Fibroblast of lung (primary cell): Measurements from ENCODE around the gene ZMAT2. TPM values are rescaled to one million over a fixed set of nuclear protein-coding genes. Genes with fewer than 3 reads are reported as not detected.
"Not testable (repeated sequence)": the region's sequence is repeated elsewhere in the genome, so short reads cannot be mapped to it uniquely, and the experiment has no call there.

ENCODE experiments used
- DNase-seq, 2 donors: peaks; one replicate each; pipeline versions ENCODE4 v3.0.0 to v3.0.0-alpha.2; 2010; ENCODE audit warnings: low read depth in 2 of 2
- H2AFZ ChIP-seq: 2 replicates; pipeline ENCODE4 v1.5.1; 2012; ENCODE audit warnings: low read length, control low read depth, inconsistent platforms
- H3K27ac ChIP-seq: 2 replicates; pipeline ENCODE4 v1.5.1; 2011; ENCODE audit warnings: low read length, control low read depth; ENCODE audit not compliant: insufficient read depth
- H3K27me3 ChIP-seq: 2 replicates; pipeline ENCODE4 v1.5.1; 2011; ENCODE audit warnings: mild to moderate bottlenecking, low read length; ENCODE audit not compliant: control insufficient read depth, insufficient read depth
- H3K36me3 ChIP-seq: 2 replicates; pipeline ENCODE4 v1.5.1; 2011; ENCODE audit warnings: low read length; ENCODE audit not compliant: control insufficient read depth, insufficient read depth
- H3K4me1 ChIP-seq: 2 replicates; pipeline ENCODE4 v1.5.1; 2011; ENCODE audit warnings: low read length; ENCODE audit not compliant: control insufficient read depth, insufficient read depth; ENCODE audit errors: extremely low read depth
- H3K4me2 ChIP-seq: 2 replicates; pipeline ENCODE4 v1.5.1; 2011; ENCODE audit warnings: low read length, control low read depth; ENCODE audit not compliant: insufficient read depth; ENCODE audit errors: extremely low read depth
- H3K4me3 ChIP-seq, 4 experiments: fragments of 200-600 bp in 1 of 4; sonication (generic) in 1 of 4; replicated peaks in 1 of 4; 2 replicates each; pipeline ENCODE4 v1.5.1; 2011 to 2016; ENCODE audit warnings: low read length in 4 of 4, low read depth in 3 of 4, mild to moderate bottlenecking in 3 of 4, control low read depth in 2 of 4, inconsistent platforms in 1 of 4, mixed read lengths in 1 of 4; ENCODE audit not compliant: insufficient read depth in 1 of 4; ENCODE audit errors: control extremely low read depth in 1 of 4
- H3K79me2 ChIP-seq: 2 replicates; pipeline ENCODE4 v1.5.1; 2012; ENCODE audit warnings: mild to moderate bottlenecking, low read length, inconsistent platforms; ENCODE audit not compliant: control insufficient read depth, insufficient read depth
- H3K9ac ChIP-seq: 2 replicates; pipeline ENCODE4 v1.5.1; 2011; ENCODE audit warnings: mild to moderate bottlenecking, low read length, control low read depth; ENCODE audit not compliant: insufficient read depth
- H3K9me3 ChIP-seq: 2 replicates; pipeline ENCODE4 v1.5.1; 2012; ENCODE audit warnings: low read depth, low read length; ENCODE audit not compliant: control insufficient read depth, insufficient read depth
- H4K20me1 ChIP-seq: 2 replicates; pipeline ENCODE4 v1.5.1; 2011; ENCODE audit warnings: low read length; ENCODE audit not compliant: control insufficient read depth, insufficient read depth; ENCODE audit errors: extremely low read depth
- EZH2 ChIP-seq: IDR thresholded peaks from 2 replicates; pipeline ENCODE4 v1.5.1; 2012; ENCODE audit warnings: low read length, control low read depth, mild to moderate bottlenecking; ENCODE audit errors: missing control alignments
- polyA plus RNA-seq, 2 donors: library from polyadenylated mRNA; depleted of rRNA in 1 of 2; stranded (reverse) in 1 of 2; unstranded in 1 of 2; fragments of >200 nt; gene quantifications; 2 replicates each; pipeline ENCODE4 v1.2.1, GENCODE V29; 2011 to 2012; ENCODE audit warnings: missing spikeins in 1 of 2
- total RNA-seq: library from RNA; depleted of rRNA; stranded (reverse); fragments of >200 nt; gene quantifications from 2 replicates; pipeline ENCODE4 v1.2.1, GENCODE V29; 2014
- TF ChIP-seq, protein P1 (sequence below), 2 donors: IDR thresholded peaks in 1 of 2; conservative IDR thresholded peaks in 1 of 2; 1 replicate in 1 of 2; 2 replicates in 1 of 2; pipeline ENCODE4 v1.5.1; 2011 to 2012; ENCODE audit warnings: low read length in 2 of 2, control low read depth in 1 of 2, inconsistent platforms in 1 of 2, low read depth in 1 of 2, mild to moderate bottlenecking in 1 of 2

Gene ZMAT2
- total and polyA plus RNA-seq, 2 donors (not counting 1 experiment from before 2014, with no cell fraction given), result 69.4 to 85.6 TPM

DNA sequence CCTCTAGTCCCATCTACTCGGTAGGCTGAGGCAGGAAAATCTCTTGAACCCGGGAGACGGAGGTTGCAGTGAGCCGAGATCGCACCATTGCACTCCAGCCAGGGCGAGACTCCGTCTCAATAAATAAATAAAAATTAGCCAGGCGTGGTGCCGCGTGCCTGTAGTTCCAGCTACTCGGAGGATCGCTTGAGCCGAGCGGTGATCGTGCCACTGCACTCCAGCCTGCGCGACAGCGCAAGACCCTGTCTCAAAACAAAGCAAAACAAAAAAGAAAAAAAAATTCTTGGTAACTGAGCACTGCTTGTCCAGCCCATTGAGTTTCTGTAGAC, 36.3 kb upstream of the ZMAT2 start:
- peaks cover 30% of the 10 kb centered on the region for H3K79me2 ChIP-seq
- no peaks in the 10 kb centered on the region for H3K27me3 ChIP-seq
- peak overlapping the region; percentile 96 for H3K27ac ChIP-seq
- no peaks in the 10 kb centered on the region for H4K20me1 ChIP-seq
- H3K4me2 ChIP-seq, result peak overlapping the region; percentile 100
- no peaks in the 10 kb centered on the region for H3K4me1 ChIP-seq
- DNase-seq, result no peak
- no peaks in the 10 kb centered on the region for H3K9me3 ChIP-seq
- peak overlapping the region; percentile 100 for H2AFZ ChIP-seq
- H3K9ac ChIP-seq, result peak overlapping the region; percentile 85
- TF ChIP-seq, protein P1, sequence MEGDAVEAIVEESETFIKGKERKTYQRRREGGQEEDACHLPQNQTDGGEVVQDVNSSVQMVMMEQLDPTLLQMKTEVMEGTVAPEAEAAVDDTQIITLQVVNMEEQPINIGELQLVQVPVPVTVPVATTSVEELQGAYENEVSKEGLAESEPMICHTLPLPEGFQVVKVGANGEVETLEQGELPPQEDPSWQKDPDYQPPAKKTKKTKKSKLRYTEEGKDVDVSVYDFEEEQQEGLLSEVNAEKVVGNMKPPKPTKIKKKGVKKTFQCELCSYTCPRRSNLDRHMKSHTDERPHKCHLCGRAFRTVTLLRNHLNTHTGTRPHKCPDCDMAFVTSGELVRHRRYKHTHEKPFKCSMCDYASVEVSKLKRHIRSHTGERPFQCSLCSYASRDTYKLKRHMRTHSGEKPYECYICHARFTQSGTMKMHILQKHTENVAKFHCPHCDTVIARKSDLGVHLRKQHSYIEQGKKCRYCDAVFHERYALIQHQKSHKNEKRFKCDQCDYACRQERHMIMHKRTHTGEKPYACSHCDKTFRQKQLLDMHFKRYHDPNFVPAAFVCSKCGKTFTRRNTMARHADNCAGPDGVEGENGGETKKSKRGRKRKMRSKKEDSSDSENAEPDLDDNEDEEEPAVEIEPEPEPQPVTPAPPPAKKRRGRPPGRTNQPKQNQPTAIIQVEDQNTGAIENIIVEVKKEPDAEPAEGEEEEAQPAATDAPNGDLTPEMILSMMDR (conservative IDR thresholded peaks at IDR 0.05 in 1 of 2, IDR thresholded peaks at IDR 0.05 in 1 of 2; ENCODE audit: low read depth in 1 of 2, low read length in 2 of 2), result no peak
- no peak for TF ChIP-seq EZH2
- peaks cover 23% of the 10 kb centered on the region for H3K36me3 ChIP-seq
- peak overlapping the region; percentile 97 to 98 (median 98) for H3K4me3 ChIP-seq

GRCh38 chr5:140664359-140665119, 35.7 kb upstream of the ZMAT2 start, which contains the start of gene WDR55:
Gene WDR55 (plus strand): TSS chr5:140664904. CDS start chr5:140664913, 9 bp downstream.
- no peak for TF ChIP-seq EZH2
- TF ChIP-seq, protein P1 (conservative IDR thresholded peaks at IDR 0.05 in 1 of 2, IDR thresholded peaks at IDR 0.05 in 1 of 2; ENCODE audit: low read depth in 1 of 2, low read length in 2 of 2), result no peak
- Histone ChIP-seq H3K27me3 (no peaks in the 10 kb centered on the region), H3K4me3 (peak within 1 kb of the TSS; percentile 97 to 98 (median 98)), H3K36me3 (peaks cover 24% of the 10 kb centered on the region), H3K9me3 (no peaks in the 10 kb centered on the region), H3K27ac (peak within 1 kb of the TSS; percentile 96), H3K79me2 (peaks cover 30% of the 10 kb centered on the region), H4K20me1 (no peaks in the 10 kb centered on the region), H2AFZ (peak within 1 kb of the TSS; percentile 100), H3K4me1 (no peaks in the 10 kb centered on the region), H3K9ac (peak within 1 kb of the TSS; percentile 85), H3K4me2 (peak within 1 kb of the TSS; percentile 100)
- peak; percentile 88 to 93 for DNase-seq

DNA sequence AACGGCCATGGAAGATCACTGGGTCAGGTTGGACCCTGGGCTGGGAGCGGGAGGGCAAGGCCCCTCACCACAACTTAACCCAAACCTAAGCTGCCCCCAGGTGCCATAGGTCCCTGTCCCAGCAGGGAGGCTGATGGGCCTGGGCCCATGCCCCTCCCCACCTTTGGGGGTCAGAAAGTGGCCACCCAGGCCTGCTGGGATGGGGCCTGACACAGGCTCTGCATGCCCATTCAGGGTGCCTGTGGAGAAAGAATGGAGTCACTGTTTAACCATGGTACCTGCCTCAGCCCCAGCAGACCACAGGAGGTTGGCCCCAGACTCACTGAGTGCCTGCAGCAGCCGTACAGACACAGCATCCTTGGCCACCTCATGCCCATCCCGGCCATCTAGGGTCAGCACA, 29.2 kb upstream of the ZMAT2 start:
- Histone ChIP-seq H3K36me3 (peaks cover 24% of the 10 kb centered on the region), H3K79me2 (peaks cover 17% of the 10 kb centered on the region)
- not testable (repeated sequence) for DNase-seq, H4K20me1 ChIP-seq, H3K4me2 ChIP-seq, H3K27ac ChIP-seq, H3K9me3 ChIP-seq, H3K27me3 ChIP-seq, H3K9ac ChIP-seq, H3K4me3 ChIP-seq, H3K4me1 ChIP-seq, H2AFZ ChIP-seq
